ENCODE measurements around the gene MSH3.

Gene MSH3

GRCh38 chr5:80920333-80920732, 265.9 kb downstream of the MSH3 start:
- no peak for DNase-seq

GRCh38 chr5:80921026-80921425, 266.6 kb downstream of the MSH3 start:
- no peak for DNase-seq

GRCh38 chr5:80925931-80926330, 271.5 kb downstream of the MSH3 start:
- no peak for DNase-seq

All from activated CD4-positive, alpha-beta T cell treated with anti-CD3 and anti-CD28 coated beads for 48 hours (primary cell).